Adrenal gland (tissue), 5 donors: Measurements from ENCODE around the gene ZMIZ2.

Source experiments
- CTCF ChIP-seq, 6 experiments: fragments of 450-650 bp in 4 of 6; fragments of 200-600 bp in 2 of 6; sonication (generic) in 1 of 6; IDR thresholded peaks; 1 replicate in 5 of 6; 2 replicates in 1 of 6; pipeline versions ENCODE4 v1.5.1 to v1.8.0; 2016 to 2021; ENCODE audit warnings: antibody characterized with exemption in 6 of 6, mild to moderate bottlenecking in 2 of 6, moderate library complexity in 1 of 6
- POLR2A ChIP-seq, 2 donors: fragments of 450-650 bp; IDR thresholded peaks; one replicate each; pipeline ENCODE4 v1.6.1; 2017; ENCODE audit warnings: antibody characterized with exemption in 2 of 2, mild to moderate bottlenecking in 2 of 2, moderate library complexity in 1 of 2
- donor health status: DM: no; HTN: no; CAD: no.

- no peak for TF ChIP-seq CTCF (IDR thresholded peaks at IDR 0.05)
- no peak for TF ChIP-seq POLR2A (IDR thresholded peaks at IDR 0.05)
These were observed 20.7 kb downstream of the ZMIZ2 start for GRCh38 chr7:44769376-44769775.
